Measurements from ENCODE around the gene POP5.
"Not testable (repeated sequence)": the region's sequence is repeated elsewhere in the genome, so short reads cannot be mapped to it uniquely, and the experiment has no call there.

POP5 gene

GRCh38 chr12:120538281-120539156 is 42.7 kb downstream of the POP5 start:
- DNase-seq (ENCODE audit: low read depth in 1 of 2, low spot score in 1 of 2): no peak

DNA sequence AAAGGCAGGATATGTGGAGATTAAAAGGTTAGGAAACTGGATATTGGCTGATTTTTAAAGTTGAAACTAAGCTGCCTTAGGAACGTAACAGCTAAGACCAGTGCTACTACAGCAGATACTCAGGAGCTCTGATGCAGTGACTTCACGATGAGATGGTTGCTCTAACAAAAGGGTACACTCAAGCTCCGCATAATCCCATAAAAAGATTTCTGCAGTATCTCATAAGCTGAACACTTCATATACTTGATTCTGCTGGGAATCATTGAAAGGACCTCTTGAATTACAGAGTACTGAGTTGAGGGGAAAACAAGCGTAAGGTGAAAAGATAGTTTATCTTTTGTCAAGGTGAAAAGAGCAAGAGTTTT is 43.4 kb downstream of the POP5 start:
- no peak for DNase-seq (ENCODE audit: low read depth in 1 of 2, low spot score in 1 of 2)

- peak in 1 of 2 donors; percentile 6 for DNase-seq (ENCODE audit: low read depth in 1 of 2, low spot score in 1 of 2)
Measured at GRCh38 chr12:120536064-120536791, 45.0 kb downstream of the POP5 start.

GRCh38 chr12:120534703-120535655 is 46.2 kb downstream of the POP5 start:
- peak; percentile 16 to 41 for DNase-seq (ENCODE audit: low read depth in 1 of 2, low spot score in 1 of 2)

DNA sequence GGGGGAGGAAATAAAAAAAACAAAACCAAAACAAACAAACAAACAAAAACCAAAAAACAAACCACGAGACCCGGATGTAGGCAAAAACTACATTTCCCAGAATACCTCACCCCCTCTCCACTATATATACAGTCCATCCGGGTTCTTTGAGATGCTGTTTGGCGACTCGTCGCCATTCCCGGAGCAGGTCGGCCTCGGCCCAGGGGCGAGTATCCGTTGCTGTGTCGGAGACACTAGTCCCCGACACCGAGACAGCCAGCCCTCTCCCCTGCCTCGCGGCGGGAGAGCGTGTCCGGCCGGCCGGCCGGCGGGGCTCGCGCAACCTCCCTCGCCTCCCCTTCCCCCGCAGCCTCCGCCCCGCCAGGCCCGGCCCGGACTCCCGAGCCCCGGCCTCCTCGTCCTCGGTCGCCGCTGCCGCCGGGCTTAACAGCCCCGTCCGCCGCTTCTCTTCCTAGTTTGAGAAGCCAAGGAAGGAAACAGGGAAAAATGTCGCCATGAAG is 46.9 kb downstream of the POP5 start, which contains the start of gene RNF10:
Gene RNF10, plus strand, starts transcription at position 154 of the 500 bp plus-strand sequence. CDS start 456 bp downstream, outside the sequence.
- DNase-seq (ENCODE audit: low read depth in 1 of 2, low spot score in 1 of 2): peak; percentile 41 to 42

DNA sequence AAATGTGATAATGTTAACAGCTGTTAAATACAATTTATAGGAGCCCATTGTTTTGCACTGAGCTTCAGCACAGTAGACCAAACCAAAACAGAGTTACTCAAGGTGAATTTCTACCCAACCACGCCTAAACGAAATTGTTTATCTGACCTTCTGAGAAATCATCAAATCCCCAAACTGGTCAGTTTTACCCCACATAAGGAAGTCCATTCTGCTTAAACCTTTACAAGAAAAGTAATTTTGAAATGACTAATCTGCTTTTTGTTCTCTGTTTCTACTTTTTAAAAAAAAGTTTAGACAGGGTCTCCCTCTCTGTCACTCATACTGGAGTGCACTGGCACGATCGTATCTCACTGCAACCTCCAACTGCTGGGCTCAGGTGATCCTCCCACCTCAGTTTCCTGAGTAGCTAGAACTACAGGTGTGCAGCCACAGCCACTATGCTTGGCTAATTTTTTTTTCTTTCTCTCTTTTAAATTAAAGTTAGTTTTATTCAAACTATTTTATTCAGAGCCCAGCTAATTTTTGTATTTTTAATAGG is 48.4 kb downstream of the POP5 start:
- no peak for DNase-seq (ENCODE audit: low read depth in 1 of 2, low spot score in 1 of 2)

GRCh38 chr12:120530418-120530761 is 50.8 kb downstream of the POP5 start:
- DNase-seq (ENCODE audit: low read depth in 1 of 2, low spot score in 1 of 2): not testable (repeated sequence)

DNA sequence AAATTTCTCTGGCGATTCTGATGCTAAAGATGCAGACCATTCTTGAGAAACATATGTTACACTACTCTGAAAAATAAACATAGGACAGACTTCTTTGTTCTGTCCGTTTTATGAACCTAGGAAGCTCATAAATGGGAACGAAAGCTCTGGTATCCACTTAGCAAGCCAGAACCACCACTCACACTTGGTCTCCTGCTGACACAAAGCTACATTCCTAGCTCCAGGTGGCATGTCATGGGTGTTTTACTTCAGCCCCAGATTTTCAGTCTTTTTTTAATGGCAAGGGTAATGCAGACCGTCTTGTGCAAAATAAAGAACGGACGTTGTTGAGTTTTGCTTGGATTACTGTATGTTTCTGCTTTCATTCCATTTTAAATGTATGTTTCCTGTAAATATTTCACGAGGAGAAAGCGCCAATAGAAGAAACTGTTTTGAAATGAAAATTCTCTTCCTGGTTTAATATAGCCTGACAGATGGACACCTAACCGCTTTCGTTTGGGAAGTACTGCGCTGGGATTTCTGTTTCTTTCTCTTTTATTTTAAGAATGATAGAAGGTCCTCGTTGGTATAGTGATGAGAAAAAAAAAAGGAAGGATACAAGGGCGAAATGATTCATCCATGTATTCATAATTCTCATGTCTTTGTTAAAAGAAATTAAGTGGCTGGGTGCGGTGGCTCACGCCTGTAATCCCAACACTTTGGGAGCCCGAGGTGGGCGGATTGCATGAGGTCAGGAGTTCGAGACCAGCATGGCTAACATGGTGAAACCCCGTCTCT is 51.4 kb downstream of the POP5 start:
- no peak for DNase-seq (ENCODE audit: low read depth in 1 of 2, low spot score in 1 of 2)

GRCh38 chr12:120528861-120529525 is 52.2 kb downstream of the POP5 start, which contains the start of gene COQ5:
Gene COQ5 (minus strand): TSS chr12:120529158. CDS start chr12:120529141, 17 bp downstream.
- DNase-seq (ENCODE audit: low read depth in 1 of 2, low spot score in 1 of 2): peak; percentile 62 to 78
